ENCODE results near the gene IFITM10. TPM values are rescaled to one million over a fixed set of nuclear protein-coding genes. Genes with fewer than 3 reads are reported as not detected.
A peak's percentile ranks its signal among the peaks of the same experiment; 100 is the strongest.

IFITM10 gene
- total and polyA plus RNA-seq, 9 of the 15 experiments (the other 6 are each of a cell fraction or from before 2014, with no cell fraction given), result 0.08 to 0.13 (median 0.09) TPM; not detected in 6

DNA sequence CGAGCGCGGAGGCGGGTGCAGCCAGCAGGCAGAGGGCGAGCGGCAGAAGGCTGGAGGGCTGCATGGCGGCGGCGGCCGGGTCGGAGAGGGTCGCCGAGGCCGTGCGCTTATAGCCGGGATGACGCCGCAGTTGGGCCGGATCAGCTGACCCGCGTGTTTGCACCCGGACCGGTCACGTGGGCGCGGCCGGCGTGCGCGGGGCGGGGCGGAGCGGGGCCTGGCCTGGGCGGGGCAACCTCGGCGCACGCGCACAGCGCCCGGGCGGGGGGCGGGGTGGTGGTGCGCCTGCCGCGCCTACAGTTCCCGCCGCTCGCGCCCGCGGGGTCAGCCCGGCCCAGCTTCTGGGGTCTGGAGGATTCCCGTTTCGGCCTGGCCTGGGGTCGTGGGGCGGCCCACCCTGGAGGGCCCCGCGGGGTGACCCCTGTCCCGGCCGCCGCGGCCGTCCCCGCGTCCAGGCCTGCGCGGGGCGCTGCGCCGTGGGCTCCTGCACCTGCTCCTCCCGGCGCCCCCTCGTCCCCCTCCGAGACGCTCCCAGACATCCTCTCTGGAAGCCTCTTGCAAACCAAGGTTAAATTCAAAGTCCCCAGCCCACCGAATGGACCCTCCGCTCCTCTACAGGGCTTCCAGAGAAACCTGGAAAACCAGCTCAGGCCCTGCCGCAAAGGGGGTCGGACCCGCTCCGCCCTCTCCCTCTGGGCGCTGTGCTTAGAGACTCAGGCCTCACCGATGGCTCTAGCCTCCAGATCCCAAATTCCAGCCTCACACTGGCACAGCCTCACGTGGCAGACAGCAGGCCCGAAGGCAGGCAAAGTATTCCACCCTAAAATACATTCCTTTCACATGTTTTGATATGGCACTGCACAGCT lies 13.6 kb upstream of the IFITM10 start, which contains the start of gene CTSD (continued):
- TF ChIP-seq ZMIZ1 (IDR thresholded peaks at IDR 0.05; ENCODE audit: low read depth in 2 of 2, low read length in 2 of 2), result no peak
- TF ChIP-seq EGR1 (conservative IDR thresholded peaks at IDR 0.05), result peak; percentile 23; the same call in 1 of the 2 replicates
- TF ChIP-seq ZNF197 (CRISPR knock-in tag; IDR thresholded peaks at IDR 0.05; ENCODE audit: low read depth), result no peak
- no peak for TF ChIP-seq MCM3 (IDR thresholded peaks at IDR 0.05)
- TF ChIP-seq MTA3 (IDR thresholded peaks at IDR 0.05; ENCODE audit: borderline replicate concordance), result no peak
- TF ChIP-seq ZNF217 (CRISPR knock-in tag; IDR thresholded peaks at IDR 0.05), result no peak
- TF ChIP-seq C11orf30 (IDR thresholded peaks at IDR 0.05; ENCODE audit: low read depth), result peak; percentile 77
- TF ChIP-seq ZNF561 (CRISPR knock-in tag; conservative IDR thresholded peaks at IDR 0.05), result no peak
- TF ChIP-seq VEZF1 (CRISPR knock-in tag; IDR thresholded peaks at IDR 0.05), result peak; percentile 78
- TF ChIP-seq ZNF436 (CRISPR knock-in tag; IDR thresholded peaks at IDR 0.05), result peak; percentile 80
- peak; percentile 83 for TF ChIP-seq REST (IDR thresholded peaks at IDR 0.05; ENCODE audit: borderline replicate concordance)
- no peak for TF ChIP-seq REST (CRISPR knock-in tag; IDR thresholded peaks at IDR 0.05; ENCODE audit: low read depth)
- TF ChIP-seq MTF1 (CRISPR knock-in tag; IDR thresholded peaks at IDR 0.05; ENCODE audit: borderline replicate concordance), result no peak
- TF ChIP-seq E2F3 (CRISPR knock-in tag; IDR thresholded peaks at IDR 0.05), result peak; percentile 54; the same call in 1 of the 2 replicates
- TF ChIP-seq HNRNPL (IDR thresholded peaks at IDR 0.05; ENCODE audit: low read depth, low read length), result 0 out of 2 replicates have a peak, but pooled peaks have one; percentile 21

Data from K562 (cell line).